MG63 (cell line): Measurements from ENCODE around the gene SP140. TPM values are rescaled to one million over a fixed set of nuclear protein-coding genes. Genes with fewer than 3 reads are reported as not detected.
A peak's percentile ranks its signal among the peaks of the same experiment; 100 is the strongest.
"Not testable (repeated sequence)": the region's sequence is repeated elsewhere in the genome, so short reads cannot be mapped to it uniquely, and the experiment has no call there.

Source experiments
- DNase-seq: peaks from one replicate; pipeline ENCODE4 v3.0.0-alpha.2; 2020
- H3K27me3 ChIP-seq: fragments of 250-450 bp; sonication (Bioruptor Pico); 2 replicates; pipeline ENCODE4 v1.5.1; 2020; ENCODE audit warnings: mild to moderate bottlenecking, moderate library complexity
- H3K36me3 ChIP-seq: fragments of 250-450 bp; sonication (Bioruptor Pico); 2 replicates; pipeline ENCODE4 v1.5.1; 2020; ENCODE audit warnings: mild to moderate bottlenecking, moderate library complexity
- H3K4me3 ChIP-seq: fragments of 250-450 bp; sonication (Bioruptor Pico); 2 replicates; pipeline ENCODE4 v1.5.1; 2020; ENCODE audit warnings: mild to moderate bottlenecking, moderate library complexity
- H3K9me3 ChIP-seq: fragments of 250-450 bp; sonication (Bioruptor Pico); 2 replicates; pipeline ENCODE4 v1.5.1; 2020; ENCODE audit warnings: mild to moderate bottlenecking, moderate library complexity
- total RNA-seq: library from RNA; depleted of rRNA; stranded (reverse); fragments of >200 nt; shearing (Covaris generic); gene quantifications from 2 replicates; pipeline ENCODE4 v1.2.3, GENCODE V29; 2014; ENCODE audit warnings: low replicate concordance

The SP140 gene
- total RNA-seq, 1 experiment from 2014 or later, result 0.56 TPM

GRCh38 chr2:230219419-230220331, 5.9 kb upstream of the SP140 start, which contains the start of gene SP110:
Gene SP110, minus strand, starts transcription at chr2:230219984. Its CDS starts 3,057 bp downstream, at chr2:230216927.
- DNase-seq, result peak; percentile 95
- Histone ChIP-seq H3K4me3 (peak within 1 kb of the TSS; percentile 65), H3K9me3 (no peaks in the 10 kb centered on the region), H3K36me3 (peaks cover 9% of the 10 kb centered on the region), H3K27me3 (no peaks in the 10 kb centered on the region)

GRCh38 chr2:230220347-230220969, 5.1 kb upstream of the SP140 start:
- H3K36me3 ChIP-seq, result peaks cover 9% of the 10 kb centered on the region
- peak overlapping the region; percentile 65 for H3K4me3 ChIP-seq
- no peaks in the 10 kb centered on the region for H3K27me3 ChIP-seq
- DNase-seq, result no peak
- H3K9me3 ChIP-seq, result no peaks in the 10 kb centered on the region

GRCh38 chr2:230221493-230221892, 4.0 kb upstream of the SP140 start:
- H3K36me3 ChIP-seq, result peaks cover 3% of the 10 kb centered on the region
- no peak overlapping the region for H3K4me3 ChIP-seq
- no peak for DNase-seq
- H3K9me3 ChIP-seq, result no peaks in the 10 kb centered on the region
- H3K27me3 ChIP-seq, result no peaks in the 10 kb centered on the region

- not testable (repeated sequence) for DNase-seq, H3K9me3 ChIP-seq, H3K36me3 ChIP-seq, H3K27me3 ChIP-seq, H3K4me3 ChIP-seq
Observed at GRCh38 chr2:230222829-230223228, 2.7 kb upstream of the SP140 start.

GRCh38 chr2:230224458-230224857, 1.1 kb upstream of the SP140 start:
- Histone ChIP-seq H3K4me3 (no peak overlapping the region), H3K36me3 (no peaks in the 10 kb centered on the region), H3K27me3 (no peaks in the 10 kb centered on the region), H3K9me3 (no peaks in the 10 kb centered on the region)
- DNase-seq, result no peak

GRCh38 chr2:230226051-230226551, 565 bp downstream of the SP140 start:
- Histone ChIP-seq H3K27me3 (no peaks in the 10 kb centered on the region), H3K4me3 (no peak overlapping the region), H3K36me3 (no peaks in the 10 kb centered on the region), H3K9me3 (peaks cover 9% of the 10 kb centered on the region)
- DNase-seq, result no peak

GRCh38 chr2:230227216-230227615, 1.7 kb downstream of the SP140 start:
- Histone ChIP-seq H3K4me3 (no peak overlapping the region), H3K36me3 (no peaks in the 10 kb centered on the region), H3K27me3 (no peaks in the 10 kb centered on the region), H3K9me3 (peaks cover 9% of the 10 kb centered on the region)
- no peak for DNase-seq

- Histone ChIP-seq H3K4me3 (no peak overlapping the region), H3K27me3 (no peaks in the 10 kb centered on the region), H3K36me3 (no peaks in the 10 kb centered on the region), H3K9me3 (peaks cover 9% of the 10 kb centered on the region)
- DNase-seq, result peak; percentile 24
Observed at GRCh38 chr2:230230087-230230486, 4.6 kb downstream of the SP140 start.

- no peak overlapping the region for H3K4me3 ChIP-seq
- DNase-seq, result no peak
- no peaks in the 10 kb centered on the region for H3K36me3 ChIP-seq
- H3K27me3 ChIP-seq, result no peaks in the 10 kb centered on the region
- H3K9me3 ChIP-seq, result peaks cover 9% of the 10 kb centered on the region
Observed at GRCh38 chr2:230230496-230231200, 5.1 kb downstream of the SP140 start.

- Histone ChIP-seq H3K36me3 (no peaks in the 10 kb centered on the region), H3K4me3 (no peak overlapping the region), H3K27me3 (no peaks in the 10 kb centered on the region), H3K9me3 (peaks cover 9% of the 10 kb centered on the region)
- DNase-seq, result no peak
Observed at GRCh38 chr2:230231251-230231650, 5.7 kb downstream of the SP140 start.

GRCh38 chr2:230234122-230234722, 8.7 kb downstream of the SP140 start:
- no peaks in the 10 kb centered on the region for H3K27me3 ChIP-seq

GRCh38 chr2:230234845-230235244, 9.3 kb downstream of the SP140 start:
- Histone ChIP-seq H3K27me3 (no peaks in the 10 kb centered on the region), H3K36me3 (no peaks in the 10 kb centered on the region), H3K9me3 (peaks cover 8% of the 10 kb centered on the region), H3K4me3 (no peak overlapping the region)
- no peak for DNase-seq

More at GRCh38 chr2:230234122-230234722, 8.7 kb downstream of the SP140 start:
- no peaks in the 10 kb centered on the region for H3K36me3 ChIP-seq
- peaks cover 9% of the 10 kb centered on the region for H3K9me3 ChIP-seq
- DNase-seq, result no peak
- no peak overlapping the region for H3K4me3 ChIP-seq

GRCh38 chr2:230244211-230244610, 18.7 kb downstream of the SP140 start:
- H3K4me3 ChIP-seq, result no peak overlapping the region
- peak; percentile 50 for DNase-seq

GRCh38 chr2:230246206-230246605, 20.7 kb downstream of the SP140 start:
- Histone ChIP-seq H3K4me3 (no peak overlapping the region), H3K9me3 (no peaks in the 10 kb centered on the region), H3K36me3 (no peaks in the 10 kb centered on the region), H3K27me3 (no peaks in the 10 kb centered on the region)
- no peak for DNase-seq

More at GRCh38 chr2:230244211-230244610, 18.7 kb downstream of the SP140 start:
- Histone ChIP-seq H3K9me3 (no peaks in the 10 kb centered on the region), H3K36me3 (no peaks in the 10 kb centered on the region), H3K27me3 (no peaks in the 10 kb centered on the region)

GRCh38 chr2:230250231-230250630, 24.7 kb downstream of the SP140 start:
- Histone ChIP-seq H3K9me3 (no peaks in the 10 kb centered on the region), H3K36me3 (no peaks in the 10 kb centered on the region), H3K27me3 (0 out of 2 replicates have a peak, but pooled peaks cover 2% of the 10 kb centered on the region), H3K4me3 (no peak overlapping the region)
- DNase-seq, result no peak

- Histone ChIP-seq H3K27me3 (0 out of 2 replicates have a peak, but pooled peaks cover 2% of the 10 kb centered on the region), H3K4me3 (no peak overlapping the region), H3K9me3 (no peaks in the 10 kb centered on the region), H3K36me3 (no peaks in the 10 kb centered on the region)
- DNase-seq, result no peak
Observed at GRCh38 chr2:230254152-230254881, 28.8 kb downstream of the SP140 start.
